GM18873 (cell line): Measurements from ENCODE around the gene SUMF1.
A peak's percentile ranks its signal among the peaks of the same experiment; 100 is the strongest.

Experiments used
- ATAC-seq: cut with Tn5 transposase; IDR thresholded peaks from one replicate; pipeline ENCODE4 v1.9.1; 2021; ENCODE audit warnings: mild to moderate bottlenecking, moderate library complexity, moderate number of reproducible peaks; ENCODE audit not compliant: unreplicated experiment, low FRiP score

The SUMF1 gene

GRCh38 chr3:4498446-4498845 lies 31.4 kb upstream of the SUMF1 start:
- no peak for ATAC-seq

- no peak for ATAC-seq
Measured at GRCh38 chr3:4497843-4498324, 30.8 kb upstream of the SUMF1 start.

GRCh38 chr3:4497005-4497692 lies 30.1 kb upstream of the SUMF1 start:
- ATAC-seq, result no peak

GRCh38 chr3:4496087-4496452 lies 29.0 kb upstream of the SUMF1 start:
- no peak for ATAC-seq

GRCh38 chr3:4495294-4496086 lies 28.4 kb upstream of the SUMF1 start:
- ATAC-seq, result no peak

- ATAC-seq, result no peak
Measured at GRCh38 chr3:4494895-4495264, 27.8 kb upstream of the SUMF1 start.

GRCh38 chr3:4493941-4494894 lies 27.1 kb upstream of the SUMF1 start:
- ATAC-seq, result no peak

- peak; percentile 80 for ATAC-seq
Measured at GRCh38 chr3:4493014-4493940, 26.2 kb upstream of the SUMF1 start, which contains the start of gene ITPR1. TSS of gene ITPR1 (plus strand) at chr3:4493348. CDS start at chr3:4516492, 23,144 bp downstream.

GRCh38 chr3:4492208-4493013 lies 25.3 kb upstream of the SUMF1 start:
- ATAC-seq, result no peak

GRCh38 chr3:4491855-4492207 lies 24.8 kb upstream of the SUMF1 start:
- ATAC-seq, result no peak

- ATAC-seq, result no peak
Measured at GRCh38 chr3:4478261-4478660, 11.2 kb upstream of the SUMF1 start.

GRCh38 chr3:4476496-4476895 lies 9.4 kb upstream of the SUMF1 start:
- no peak for ATAC-seq

GRCh38 chr3:4475804-4476203 lies 8.7 kb upstream of the SUMF1 start:
- ATAC-seq, result no peak

GRCh38 chr3:4474683-4475490 lies 7.8 kb upstream of the SUMF1 start:
- peak; percentile 61 for ATAC-seq

- ATAC-seq, result no peak
Measured at GRCh38 chr3:4472766-4473165, 5.7 kb upstream of the SUMF1 start.

- ATAC-seq, result no peak
Measured at GRCh38 chr3:4472312-4472711, 5.2 kb upstream of the SUMF1 start.

GRCh38 chr3:4471907-4472306 lies 4.8 kb upstream of the SUMF1 start:
- no peak for ATAC-seq

GRCh38 chr3:4467522-4467867 lies 426 bp upstream of the SUMF1 start:
- ATAC-seq, result no peak
